ENCODE data around the gene ACSF3.

Gene ACSF3

GRCh38 chr16:89171216-89172170, 77.8 kb downstream of the ACSF3 start, which contains the start of gene CDH15:
CDH15 (plus strand) TSS chr16:89171748; CDS start chr16:89171832, 84 bp downstream.
- DNase-seq (ENCODE audit: extremely low read depth in 1 of 2, low read depth in 1 of 2) = peak; percentile 85 to 87

DNA sequence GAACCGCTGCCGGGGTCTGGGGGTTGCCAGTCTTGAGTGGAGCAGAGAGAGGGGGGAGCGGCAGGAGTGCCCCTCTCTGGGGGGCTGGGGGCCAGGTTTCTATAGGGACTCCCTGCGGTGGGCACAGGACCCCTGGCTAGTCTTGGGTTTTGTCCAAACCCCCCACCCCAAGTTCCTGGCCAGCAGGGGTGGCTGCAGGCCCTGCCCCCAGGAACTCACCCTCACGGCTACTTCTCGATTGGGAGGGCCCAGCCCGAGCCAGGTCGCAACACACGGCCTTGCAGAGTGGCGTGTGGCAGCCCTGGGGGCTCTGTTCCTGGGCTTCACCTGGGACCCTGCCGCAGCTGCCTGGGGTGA, 78.5 kb downstream of the ACSF3 start:
- no peak for DNase-seq (ENCODE audit: extremely low read depth in 1 of 2, low read depth in 1 of 2)

DNA sequence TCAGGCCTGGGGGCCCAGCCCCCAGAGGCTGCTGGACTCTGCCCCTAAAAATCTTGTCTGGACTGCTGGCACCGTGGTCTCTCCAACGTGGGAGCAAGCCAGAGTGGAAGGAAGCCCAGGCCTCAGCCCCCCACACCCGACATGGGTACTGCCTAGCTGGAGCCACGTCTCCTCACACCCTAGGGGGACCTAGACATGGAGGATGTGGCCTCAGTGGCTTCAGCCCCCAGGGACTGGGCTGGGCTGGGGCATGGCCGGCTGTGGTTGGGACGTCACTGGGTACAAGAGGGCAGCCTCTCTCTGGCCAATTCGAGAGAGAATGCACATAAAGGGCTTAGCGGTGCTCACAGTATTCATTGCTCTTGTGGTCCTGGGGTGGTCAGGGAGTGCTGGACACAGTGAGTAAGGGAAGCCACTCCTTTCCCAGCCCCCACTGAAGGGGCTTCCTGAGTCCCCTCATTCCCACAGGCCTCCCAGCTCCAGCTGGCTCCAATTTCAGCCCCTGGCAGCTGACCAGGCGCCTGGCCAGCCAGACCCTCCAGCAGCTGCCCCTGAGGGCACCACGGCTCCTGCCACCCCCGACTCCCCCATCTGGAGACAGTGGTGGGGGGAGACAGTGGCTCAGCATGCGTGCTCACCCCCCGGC, 79.0 kb downstream of the ACSF3 start:
- DNase-seq (ENCODE audit: extremely low read depth in 1 of 2, low read depth in 1 of 2) = no peak

- no peak for DNase-seq (ENCODE audit: extremely low read depth in 1 of 2, low read depth in 1 of 2)
Measured at GRCh38 chr16:89173174-89173921, 79.7 kb downstream of the ACSF3 start.

- no peak for DNase-seq (ENCODE audit: extremely low read depth in 1 of 2, low read depth in 1 of 2)
Measured at GRCh38 chr16:89174055-89174827, 80.6 kb downstream of the ACSF3 start.

DNA sequence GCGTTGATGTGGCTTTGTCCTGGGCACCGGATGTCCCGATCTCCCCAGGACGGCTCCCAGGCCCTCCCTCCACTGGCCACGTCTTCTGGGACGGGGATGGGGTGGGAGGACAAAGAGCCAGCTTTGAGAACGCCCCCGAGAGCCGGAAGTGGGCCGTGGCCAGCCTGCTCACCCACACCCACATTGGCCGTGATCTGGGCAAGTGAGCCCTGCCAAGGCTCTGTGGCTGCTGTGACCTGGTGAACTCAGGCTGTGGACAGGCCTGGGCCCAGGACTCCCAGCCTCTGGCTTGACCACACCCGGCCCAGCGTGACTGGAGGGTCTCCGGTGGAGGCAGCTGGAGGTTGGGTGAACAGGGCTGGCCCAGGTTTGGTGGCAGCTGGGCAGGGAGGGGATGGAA, 81.2 kb downstream of the ACSF3 start:
- no peak for DNase-seq (ENCODE audit: extremely low read depth in 1 of 2, low read depth in 1 of 2)

- DNase-seq (ENCODE audit: extremely low read depth in 1 of 2, low read depth in 1 of 2) = no peak
Measured at GRCh38 chr16:89175280-89176146, 81.9 kb downstream of the ACSF3 start.

DNA sequence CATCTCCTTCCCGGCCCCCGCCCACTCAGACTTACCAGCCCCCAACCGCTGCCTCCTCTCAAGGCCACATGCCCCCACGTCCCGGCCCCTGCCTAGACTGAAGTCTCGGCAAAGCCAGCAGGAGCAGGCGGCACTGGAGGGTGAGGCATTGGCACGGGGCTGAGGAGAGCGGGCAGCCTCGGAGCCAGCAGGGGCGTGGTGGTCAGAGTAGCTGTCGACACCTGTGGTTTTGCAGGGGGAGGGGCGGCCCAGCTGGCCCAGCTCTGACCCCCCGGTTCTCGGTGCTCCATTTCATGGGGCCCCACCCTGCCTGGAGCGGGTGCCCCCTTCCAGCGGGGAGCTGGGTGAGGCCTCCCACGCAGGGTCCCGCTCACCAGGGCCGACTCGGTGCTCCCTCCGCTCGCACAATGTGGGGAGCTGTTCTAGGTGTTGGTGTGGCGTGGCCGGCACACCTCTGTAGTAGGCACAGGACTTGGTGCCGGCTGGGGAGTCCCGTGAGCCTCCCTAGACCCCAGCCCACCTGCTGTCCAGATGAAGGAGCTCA, 82.6 kb downstream of the ACSF3 start:
- no peak for DNase-seq (ENCODE audit: extremely low read depth in 1 of 2, low read depth in 1 of 2)

- DNase-seq (ENCODE audit: extremely low read depth in 1 of 2, low read depth in 1 of 2) = no peak
Measured at GRCh38 chr16:89176717-89177116, 83.1 kb downstream of the ACSF3 start.

- DNase-seq (ENCODE audit: extremely low read depth in 1 of 2, low read depth in 1 of 2) = no peak
Measured at GRCh38 chr16:89177501-89177900, 83.8 kb downstream of the ACSF3 start.

DNA sequence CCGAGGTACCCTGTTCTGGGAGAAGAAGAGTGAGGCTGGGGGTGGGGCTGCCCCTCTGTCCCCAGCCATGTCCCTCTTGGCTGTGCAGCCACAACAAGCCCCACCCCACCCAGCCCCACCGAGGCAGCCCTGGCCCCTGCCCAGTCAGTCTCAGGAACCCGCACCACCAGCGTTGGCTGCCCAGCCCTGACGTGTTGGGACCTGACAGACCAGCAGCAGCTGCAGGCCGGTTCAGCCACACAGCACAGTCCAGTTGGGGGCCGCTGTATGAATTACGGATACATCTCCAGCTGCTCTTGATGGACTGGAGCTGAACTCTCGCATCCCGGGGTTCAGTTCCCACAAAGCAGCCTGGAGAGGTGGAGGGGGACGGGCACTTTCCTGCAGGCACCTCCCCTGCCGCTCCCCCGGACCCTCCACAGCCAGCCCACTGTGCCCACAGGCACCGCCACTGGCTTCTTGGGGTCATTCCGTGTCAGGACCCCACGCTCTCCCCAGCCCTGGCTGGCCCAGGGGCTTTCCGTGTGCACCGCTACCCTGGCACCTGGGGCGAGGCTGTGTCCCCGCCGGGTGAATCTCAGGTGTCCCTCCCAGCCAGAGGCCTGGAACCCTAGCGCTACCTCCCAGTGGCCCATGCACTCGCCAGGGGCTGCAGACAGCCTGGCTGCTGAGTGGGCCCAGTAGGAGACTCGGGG, 84.9 kb downstream of the ACSF3 start:
- no peak for DNase-seq (ENCODE audit: extremely low read depth in 1 of 2, low read depth in 1 of 2)

- no peak for DNase-seq (ENCODE audit: extremely low read depth in 1 of 2, low read depth in 1 of 2)
Measured at GRCh38 chr16:89179148-89179484, 85.5 kb downstream of the ACSF3 start.

- DNase-seq (ENCODE audit: extremely low read depth in 1 of 2, low read depth in 1 of 2) = no peak
Measured at GRCh38 chr16:89179656-89180315, 86.1 kb downstream of the ACSF3 start.

- DNase-seq (ENCODE audit: extremely low read depth in 1 of 2, low read depth in 1 of 2) = no peak
Measured at GRCh38 chr16:89183463-89183862, 89.8 kb downstream of the ACSF3 start.

DNA sequence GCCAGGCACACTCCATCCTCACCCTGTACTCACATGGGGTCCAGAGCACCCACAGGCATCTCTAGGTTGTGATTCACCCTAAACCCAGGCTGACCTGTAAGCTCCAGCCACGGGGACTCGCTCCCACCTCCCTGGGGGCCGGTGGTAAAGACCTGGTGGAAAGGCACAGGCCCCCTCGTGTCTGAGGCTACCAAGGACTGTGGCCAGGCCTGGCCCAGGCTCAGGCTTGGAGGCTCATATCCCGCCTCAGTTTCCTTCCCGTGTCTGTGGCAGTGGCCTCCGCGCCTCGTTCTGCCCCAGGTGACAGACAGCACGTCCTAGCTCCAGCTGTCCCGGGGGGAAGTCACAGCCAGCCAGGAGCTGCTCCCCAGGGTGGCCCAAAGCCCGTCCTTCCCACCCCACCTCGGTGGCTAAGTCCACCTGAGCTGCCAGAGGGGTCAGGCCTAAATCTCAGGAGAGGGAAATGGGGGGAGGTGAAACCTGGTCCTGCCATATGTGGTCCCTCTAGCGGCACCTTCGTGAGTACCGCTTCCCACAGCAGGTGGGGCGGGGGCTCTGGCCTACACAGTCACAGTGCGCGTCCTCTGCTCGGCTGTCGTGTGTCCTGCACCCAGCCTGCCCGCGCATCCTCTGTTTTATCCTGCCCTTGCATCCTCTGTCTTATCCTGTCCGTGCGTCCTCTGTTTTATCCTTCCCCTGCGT, 90.5 kb downstream of the ACSF3 start:
- DNase-seq (ENCODE audit: extremely low read depth in 1 of 2, low read depth in 1 of 2) = no peak

GRCh38 chr16:89184677-89184932, 91.0 kb downstream of the ACSF3 start:
- DNase-seq (ENCODE audit: extremely low read depth in 1 of 2, low read depth in 1 of 2) = no peak

GRCh38 chr16:89184933-89185794, 91.5 kb downstream of the ACSF3 start:
- DNase-seq (ENCODE audit: extremely low read depth in 1 of 2, low read depth in 1 of 2) = no peak
